Mesenteric fat pad (tissue), 1 donor: ENCODE measurements around the gene ITPR1. TPM values are rescaled to one million over a fixed set of nuclear protein-coding genes. Genes with fewer than 3 reads are reported as not detected.

Experiments used
- DNase-seq: peaks from one replicate; pipeline ENCODE4 v3.0.0-alpha.2; 2020; ENCODE audit warnings: low spot score
- total RNA-seq: library from RNA; stranded (reverse); fragmentation: NEBNext Ultra II Directional; extraction: Animal tissue kit (Norgen Biotek cat#: 25700); gene quantifications from one replicate; pipeline ENCODE4 v1.2.1, GENCODE V29; 2021
- donor health status: DM: yes; HTN: yes; CAD: no.

Gene ITPR1
- total RNA-seq, 1 donor from 2014 or later = 38.9 TPM

DNA sequence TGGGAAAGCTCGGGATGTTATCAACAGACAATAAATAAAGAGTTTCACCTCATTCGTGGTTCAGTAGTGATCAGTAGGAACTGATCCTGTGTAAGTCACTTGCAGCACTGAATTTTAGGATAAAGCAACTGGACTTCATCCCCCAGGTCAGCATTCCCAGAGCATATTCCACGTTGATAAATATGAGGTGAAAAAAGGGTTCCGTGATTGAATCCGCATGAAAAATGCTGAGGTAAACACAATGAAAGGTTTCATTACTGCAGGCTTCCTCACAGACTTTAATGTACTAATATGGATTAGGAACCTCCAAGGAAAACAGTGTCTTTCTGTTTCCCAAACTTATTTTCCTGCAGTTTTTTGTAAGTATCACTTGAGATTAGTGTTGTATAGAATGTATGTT is 308.7 kb downstream of the ITPR1 start:
- no peak for DNase-seq

DNA sequence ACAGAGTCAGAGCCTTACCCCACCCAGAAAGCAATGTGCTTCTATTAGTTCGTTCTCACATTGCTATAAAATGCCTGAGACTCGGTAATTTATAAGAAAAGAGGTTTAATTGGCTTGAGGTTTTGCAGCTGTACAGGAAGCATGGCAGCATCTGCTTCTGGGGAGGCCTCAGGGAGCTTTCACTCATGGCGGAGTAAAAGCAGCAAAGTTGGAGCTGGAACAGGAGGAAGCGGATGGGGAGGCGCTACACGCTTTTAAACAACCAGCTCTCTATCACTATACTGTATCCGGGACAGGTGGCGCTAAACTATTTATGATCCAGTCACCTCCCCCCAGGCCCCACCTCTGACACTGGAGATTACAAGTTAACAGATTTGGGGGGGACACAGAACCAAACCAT is 309.8 kb downstream of the ITPR1 start:
- no peak for DNase-seq

DNA sequence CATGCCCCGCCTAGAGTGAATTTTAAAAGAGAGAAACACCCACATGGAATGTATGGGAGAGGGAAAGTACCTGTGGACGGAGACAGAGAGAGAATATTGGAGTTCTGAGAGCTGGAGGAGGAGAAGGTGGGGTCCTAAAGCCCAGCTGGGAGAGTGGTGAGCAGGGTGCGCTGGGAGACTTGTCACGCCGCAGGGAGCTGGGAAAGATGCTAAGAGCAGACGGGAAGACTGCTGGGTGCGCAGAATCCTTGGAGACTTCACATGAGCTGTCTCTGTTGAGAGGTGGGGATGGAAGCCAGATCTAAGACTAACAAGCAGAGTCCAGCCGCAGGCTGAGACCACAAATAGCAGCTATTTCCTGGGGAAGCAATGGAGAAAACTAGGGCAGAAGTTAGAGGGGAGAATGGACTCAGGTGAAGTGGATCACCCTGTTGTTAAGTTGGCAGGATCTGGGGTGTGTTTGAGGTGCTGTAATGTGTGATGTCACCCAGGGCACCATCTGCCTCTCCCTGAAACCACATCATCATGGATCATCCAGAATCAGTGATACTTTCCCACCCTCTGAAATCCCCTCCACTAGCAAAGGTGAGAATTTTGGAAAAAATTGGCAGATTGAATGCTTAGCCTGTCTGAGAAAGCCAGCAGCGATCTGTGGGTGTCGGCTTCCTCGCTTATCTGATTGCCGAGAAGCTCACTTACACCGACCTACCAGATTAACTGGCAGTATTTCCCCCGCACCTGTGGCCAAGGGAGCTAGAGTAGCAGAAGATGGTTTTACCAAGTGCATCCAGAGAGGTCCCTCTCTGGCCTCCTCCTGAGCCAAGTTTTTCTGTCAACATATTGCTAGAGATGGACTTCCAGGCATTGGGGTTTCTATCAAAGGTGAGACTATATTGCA is 311.3 kb downstream of the ITPR1 start:
- DNase-seq = no peak

DNA sequence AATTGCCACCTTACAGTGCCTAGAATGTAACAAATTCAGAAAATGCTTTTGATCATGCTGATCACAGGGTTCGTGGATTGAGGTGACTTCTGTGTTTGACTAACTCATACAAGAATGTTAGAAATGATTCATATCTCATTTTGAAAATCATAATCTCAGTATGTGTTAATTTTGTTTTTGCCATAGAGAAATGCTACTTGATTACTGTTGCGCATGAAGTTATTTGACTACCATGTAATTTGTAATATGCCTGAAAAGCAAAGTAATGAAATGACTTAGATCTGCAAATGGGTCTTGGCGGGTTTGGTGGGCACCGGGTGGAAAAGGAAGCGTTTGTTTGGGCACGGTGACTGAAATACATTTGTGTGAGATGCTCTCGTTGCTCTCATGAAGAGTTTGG is 312.5 kb downstream of the ITPR1 start:
- DNase-seq = no peak

DNA sequence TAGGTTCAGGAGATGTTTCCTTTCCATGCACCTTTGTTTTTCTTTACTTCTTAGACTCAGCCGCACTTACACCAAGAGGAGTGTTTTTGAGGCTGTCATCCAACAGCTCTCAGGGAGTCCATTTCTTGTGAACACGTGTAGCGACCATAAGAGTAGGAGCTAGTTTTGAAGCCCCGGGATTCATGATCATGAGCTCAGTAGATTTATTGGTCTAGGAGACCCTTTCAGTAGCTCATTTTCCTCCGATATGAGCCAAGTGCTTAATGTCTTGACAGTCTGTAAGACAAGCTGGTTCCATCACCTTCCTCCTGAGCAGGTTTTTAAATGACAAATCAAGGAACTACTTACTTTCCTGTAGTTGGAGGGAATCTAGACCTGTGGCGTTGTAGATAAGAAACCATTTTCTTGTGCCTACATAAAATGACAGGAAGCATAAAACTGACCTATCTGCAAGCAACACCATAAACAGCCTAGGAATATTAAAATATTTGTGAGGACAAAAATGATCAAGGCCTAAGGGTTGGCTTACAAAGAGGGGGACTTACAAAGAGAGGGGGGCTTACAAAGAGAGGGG is 313.5 kb downstream of the ITPR1 start:
- no peak for DNase-seq

DNA sequence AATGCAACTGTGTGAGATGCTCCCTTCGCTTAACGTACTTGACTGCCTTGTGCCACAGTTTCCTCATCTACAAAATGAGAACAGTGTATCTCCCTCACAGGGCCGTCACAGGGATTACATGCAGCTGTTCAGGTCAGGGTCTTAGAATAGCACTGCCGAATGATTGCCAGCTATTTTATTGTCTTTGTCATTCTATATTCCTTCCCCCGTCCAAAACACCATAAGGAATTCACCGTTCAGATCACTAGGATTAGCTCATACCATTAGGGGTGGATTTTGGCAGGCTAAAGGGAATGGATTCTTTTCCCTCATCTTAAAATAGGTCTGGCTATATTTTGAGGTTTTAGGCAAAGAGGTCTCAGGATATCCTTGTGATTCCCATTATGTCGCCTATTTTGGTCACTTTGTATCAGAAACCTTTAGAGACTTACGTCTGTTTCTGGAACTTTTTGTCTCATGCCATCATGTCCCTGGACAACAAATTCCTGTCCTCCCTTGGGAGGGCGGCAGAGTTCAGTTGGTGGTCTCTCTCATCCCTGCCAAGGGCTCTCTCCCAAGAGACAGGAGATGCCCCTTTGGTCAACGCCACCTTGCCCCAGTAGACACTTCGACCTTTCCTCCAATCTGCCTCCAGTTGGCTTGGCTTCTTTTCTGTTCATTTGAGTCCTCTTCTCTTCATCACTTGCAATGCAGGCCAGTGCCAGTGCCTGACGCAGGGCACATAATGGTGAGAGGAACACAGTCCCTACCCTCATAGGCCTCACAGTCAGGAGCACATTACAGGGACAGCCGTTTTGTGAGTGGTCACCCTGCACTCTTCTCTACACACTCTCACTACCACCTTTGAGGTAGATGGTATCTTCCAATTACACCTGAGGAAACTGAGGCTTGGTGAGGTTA is 314.5 kb downstream of the ITPR1 start:
- no peak for DNase-seq

DNA sequence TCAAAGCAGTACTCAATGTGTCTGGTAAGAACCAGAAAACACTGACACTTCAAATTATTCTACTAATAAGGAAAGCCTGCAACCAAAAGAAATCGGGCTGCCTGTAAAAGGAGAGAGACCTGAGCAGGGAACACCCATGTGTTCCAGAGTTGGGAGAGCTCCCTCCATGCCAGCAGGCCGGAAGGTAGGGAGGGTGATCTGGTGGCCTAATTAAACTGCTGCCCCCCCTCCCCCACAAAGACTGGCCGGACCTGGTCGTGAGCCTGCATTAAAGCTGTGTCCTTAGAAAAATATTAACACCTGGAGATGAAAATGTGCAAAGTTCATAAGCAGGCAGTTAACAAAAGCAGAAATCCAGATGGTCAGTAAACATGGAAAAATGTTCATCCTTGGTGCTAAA is 315.5 kb downstream of the ITPR1 start:
- no peak for DNase-seq

DNA sequence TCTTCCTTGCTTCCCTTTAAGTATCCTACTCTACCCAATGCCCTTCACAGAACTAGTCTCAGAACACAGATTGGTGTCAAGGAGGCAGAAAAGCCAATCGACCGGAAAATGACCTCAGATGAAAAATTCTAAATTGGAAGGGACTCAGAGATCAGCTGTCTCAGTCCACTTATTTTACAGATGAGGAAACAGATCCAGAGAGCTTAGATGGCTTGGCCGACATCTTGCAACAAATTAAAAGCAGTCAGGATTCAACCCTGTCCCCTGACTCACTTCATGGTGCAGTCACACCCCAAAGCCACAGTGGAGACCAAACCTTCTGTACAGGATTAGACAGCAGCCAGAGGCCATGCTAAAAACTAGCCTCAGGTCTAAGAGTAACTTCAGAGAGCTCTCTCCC is 316.8 kb downstream of the ITPR1 start:
- no peak for DNase-seq

DNA sequence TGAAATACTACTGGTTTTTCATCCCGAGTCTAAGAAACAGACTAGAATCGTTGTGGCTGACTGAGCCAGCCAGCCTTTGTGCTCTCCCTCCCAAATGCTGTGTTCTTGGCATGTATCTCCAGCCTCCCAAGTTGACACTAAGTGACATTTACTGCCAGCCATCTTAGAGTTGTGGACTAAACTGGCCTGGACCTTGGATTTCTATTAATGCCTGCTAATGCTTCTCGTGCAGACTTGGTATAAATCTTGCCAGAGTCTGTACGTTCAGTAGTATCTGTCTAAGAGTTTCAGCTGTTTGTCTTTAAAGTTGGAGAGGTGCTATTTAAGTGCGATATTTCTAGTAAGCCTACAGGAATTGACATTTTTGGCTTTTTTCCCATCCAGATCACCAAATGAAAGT is 319.4 kb downstream of the ITPR1 start:
- DNase-seq = no peak

DNA sequence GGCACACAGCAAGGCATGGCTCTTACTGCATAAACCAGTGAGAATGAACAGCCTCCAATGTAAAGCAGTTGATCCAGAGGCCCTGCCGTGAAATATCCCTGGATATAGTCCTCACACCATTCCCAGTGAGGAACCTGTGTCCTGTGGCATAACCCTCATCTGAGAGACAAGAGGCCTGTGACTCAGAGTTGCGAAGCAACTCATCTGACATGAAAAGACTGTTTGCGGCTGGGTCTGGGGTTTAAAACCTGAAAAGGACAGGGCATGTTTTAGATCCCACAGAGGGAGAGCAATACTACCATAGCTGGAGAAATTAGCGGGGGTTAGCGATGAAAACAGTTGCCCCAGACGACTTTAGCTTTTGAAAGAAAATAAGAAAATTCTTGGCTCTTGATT is 320.8 kb downstream of the ITPR1 start:
- no peak for DNase-seq

DNA sequence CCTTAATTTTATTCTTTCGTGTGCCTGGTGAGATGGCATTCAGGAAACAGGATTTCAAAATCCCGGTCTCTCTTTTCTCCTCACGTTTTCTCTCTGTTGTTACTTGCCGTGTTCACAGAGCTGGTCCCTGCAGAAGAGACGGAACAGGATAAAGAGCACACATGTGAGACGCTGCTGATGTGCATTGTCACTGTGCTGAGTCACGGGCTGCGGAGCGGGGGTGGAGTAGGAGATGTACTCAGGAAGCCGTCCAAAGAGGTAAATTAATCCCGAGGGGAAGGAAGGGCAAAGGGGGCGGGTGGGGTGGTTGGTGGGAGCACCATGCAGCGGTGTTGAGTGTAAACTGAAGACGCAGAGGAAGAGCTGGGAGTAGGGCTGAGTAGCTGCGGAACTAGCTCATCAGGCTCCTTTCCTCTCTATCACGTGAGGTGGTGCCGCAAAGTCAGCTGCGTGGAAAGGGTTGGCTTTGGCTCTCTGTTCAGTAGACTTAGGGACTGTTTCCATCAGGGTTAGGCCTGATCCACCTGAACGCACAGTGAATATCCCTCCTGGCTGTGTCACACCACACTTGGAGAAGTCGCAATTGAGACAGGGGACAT is 321.3 kb downstream of the ITPR1 start:
- DNase-seq = no peak

DNA sequence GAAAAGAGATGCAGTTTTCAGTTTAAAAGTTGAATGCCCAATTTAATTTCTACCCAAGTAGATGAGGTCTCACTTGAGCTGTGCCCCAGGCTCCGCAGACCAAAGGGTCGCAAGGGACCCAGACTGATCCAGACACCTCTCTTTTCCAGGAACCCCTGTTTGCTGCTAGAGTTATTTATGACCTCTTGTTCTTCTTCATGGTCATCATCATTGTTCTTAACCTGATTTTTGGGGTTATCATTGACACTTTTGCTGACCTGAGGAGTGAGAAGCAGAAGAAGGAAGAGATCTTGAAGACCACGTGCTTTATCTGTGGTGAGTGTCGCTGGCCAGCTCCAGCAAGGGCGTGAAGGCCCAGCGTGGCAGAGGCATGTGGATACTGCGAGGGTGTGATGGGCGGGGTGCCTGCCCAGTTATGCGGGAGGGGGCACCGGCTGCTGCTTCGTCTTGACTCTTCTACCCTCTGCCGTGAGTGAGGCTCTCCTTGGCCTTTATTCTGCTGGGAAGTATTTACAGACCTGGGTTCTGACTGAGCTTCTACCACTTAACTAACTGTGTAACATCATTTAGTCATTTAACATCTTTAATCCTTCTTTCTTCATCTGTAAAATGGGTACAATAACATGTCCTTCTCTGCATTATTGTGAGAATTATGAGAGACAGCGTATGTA is 321.9 kb downstream of the ITPR1 start:
- no peak for DNase-seq

DNA sequence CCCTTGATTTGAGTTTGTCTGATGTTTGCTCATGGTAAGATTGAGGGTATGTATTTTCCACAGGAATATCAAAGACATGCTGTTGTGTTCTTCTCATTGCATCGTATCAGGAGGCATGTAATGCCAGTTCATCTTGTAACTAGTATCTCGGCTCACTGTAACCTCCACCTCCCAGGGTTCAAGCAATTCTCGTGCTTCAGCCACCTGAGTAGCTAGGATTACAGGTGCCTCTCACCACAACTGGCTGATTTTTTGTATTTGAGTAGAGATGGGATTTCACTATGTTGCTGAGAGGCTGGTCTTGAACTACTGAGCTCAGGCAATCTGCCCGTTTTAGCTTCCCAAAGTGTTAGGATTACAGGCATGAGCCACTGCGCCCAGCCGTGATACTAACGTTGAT is 323.2 kb downstream of the ITPR1 start:
- DNase-seq = no peak

DNA sequence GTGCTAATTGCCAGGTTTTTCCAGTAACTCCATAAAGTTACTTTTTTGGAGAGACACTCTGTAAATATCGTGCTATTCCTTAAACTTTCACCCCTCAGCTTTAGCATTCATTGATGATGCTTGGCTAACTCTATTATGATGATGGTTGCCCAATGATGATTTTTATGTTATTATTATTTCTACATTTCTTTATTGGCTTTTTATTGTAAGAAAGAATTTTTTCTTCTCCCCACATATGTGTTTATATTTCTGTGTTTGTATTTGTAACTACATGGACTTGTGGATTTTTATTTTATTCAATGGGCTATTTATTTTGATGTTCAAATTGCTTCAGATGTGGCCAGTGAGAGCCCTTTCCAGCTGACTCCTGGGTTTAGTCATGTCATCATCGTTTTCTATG is 323.6 kb downstream of the ITPR1 start:
- DNase-seq = no peak

DNA sequence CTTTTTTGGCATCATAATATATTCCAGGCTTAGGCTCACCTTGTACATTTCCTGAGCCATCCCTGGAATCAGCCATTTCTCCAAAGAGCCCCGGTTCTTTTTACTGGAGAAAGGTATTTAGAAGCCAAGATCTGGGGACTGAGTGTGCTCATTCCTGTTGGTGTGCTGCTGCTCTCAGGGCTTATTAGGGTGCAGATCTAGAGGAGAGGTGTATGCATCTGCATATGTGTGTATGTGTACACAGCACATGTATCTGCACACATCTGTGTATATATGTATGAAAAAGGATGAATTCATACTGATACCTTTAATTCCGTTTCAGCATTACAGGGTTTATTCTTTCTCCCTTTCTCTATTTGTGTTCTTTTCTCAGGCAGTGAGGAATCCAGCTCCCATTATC is 324.0 kb downstream of the ITPR1 start:
- DNase-seq = no peak

DNA sequence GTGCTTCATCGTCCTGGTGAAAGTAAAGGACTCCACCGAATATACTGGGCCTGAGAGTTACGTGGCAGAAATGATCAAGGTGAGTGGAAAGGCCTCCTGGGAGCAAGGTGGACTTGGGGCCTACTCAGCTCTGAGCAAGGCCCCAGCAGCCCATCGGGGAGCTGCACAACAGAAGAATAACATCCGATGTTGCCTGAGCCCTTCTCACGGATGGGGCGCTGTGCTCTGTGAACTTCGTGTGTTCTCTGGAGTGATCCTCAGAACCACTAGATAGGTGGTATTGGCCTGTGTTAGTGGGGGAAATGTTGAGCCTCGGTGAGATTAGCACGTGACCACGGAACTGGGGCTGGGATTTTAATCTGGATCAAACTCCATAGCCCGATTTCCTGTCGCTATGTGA is 325.0 kb downstream of the ITPR1 start:
- DNase-seq = no peak

DNA sequence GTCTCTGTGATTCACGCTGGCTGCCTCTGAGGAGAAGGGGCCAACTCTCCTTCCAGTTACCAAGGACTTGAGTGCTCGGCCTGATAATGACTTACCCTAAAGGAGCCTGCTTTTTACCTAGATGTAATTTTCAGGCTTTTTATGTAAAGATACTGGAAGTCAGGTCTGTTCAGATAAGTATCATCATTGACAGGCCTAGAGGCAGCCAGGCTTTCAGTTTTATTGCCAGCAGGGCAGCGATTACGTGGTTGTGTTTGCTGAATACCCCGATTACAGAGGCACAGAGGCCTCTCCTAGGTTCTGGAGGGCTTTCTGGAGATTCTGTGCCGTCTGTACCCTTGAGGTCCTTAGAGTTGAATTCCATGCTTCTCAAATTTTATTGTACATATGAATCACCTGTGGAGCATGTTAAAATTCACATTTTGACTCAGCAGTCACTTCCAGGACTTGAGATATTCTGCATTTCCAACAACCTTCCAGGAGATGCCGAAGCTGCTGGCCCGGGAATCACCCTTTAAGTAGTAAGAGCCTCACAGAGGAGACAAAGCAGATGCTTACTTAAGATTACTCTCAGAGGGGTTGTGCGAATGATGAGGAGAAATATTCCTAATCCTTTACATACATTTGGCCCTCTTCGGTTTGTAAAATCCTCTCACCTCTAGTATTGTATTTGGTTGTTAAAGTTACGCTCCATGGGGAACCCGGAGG is 326.0 kb downstream of the ITPR1 start:
- no peak for DNase-seq

DNA sequence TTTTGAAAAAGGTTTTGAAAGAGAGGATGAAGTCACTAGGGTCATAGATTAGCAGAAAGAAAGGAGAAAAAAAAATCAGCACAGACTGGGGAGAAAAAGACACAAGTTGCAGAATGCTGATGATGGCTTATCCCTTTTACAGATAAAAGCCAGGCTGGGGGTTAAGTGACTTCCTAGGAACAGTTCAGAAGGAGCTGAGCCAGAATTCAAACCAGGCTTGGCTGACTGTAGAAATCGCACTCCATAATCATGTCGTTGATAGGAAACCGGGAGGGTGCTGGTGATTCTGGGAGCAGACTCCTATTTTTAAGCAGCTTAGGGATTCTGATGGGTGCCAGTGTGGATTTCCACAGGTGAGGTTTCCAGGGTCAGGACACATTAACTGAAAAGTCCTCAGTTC is 326.6 kb downstream of the ITPR1 start:
- no peak for DNase-seq

DNA sequence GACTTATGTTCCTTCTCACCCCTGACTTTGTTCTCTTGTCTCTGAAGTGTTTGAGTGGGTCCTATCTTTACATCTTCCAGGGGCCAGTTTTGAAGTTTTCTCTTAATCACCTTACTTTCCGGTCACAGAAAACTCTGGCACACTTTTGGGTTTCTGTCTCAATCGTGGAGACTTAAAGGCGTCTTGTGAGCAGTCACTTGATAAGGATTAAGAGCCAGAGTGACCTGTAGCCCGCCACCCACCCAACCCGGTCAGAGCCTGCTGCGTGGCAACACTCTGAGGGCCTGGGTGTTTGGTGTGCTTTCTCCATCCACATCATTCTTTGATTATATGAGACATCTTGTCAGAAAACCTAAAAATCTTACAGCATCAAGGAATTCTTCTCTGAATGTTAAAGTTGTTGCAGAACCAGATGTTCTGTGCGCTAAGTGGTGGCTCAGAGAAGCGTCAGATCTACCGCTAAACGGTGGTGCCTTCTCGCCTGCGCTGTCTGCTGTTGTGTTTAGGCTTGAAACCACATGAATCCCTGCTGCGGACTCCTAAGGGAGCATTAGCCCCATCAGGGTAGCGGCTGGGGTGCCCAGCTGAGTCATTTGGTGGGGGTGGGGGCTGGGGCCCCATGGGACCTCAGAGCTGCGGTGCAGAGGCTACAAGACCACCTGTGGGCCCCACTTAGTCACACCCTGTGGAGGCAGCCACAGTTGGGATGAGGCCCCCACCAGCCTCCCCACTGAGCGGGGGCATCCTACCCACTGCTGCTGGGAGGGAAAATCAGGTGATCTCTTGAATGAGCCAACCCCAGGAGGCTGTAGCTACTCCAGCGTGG is 327.4 kb downstream of the ITPR1 start:
- no peak for DNase-seq

DNA sequence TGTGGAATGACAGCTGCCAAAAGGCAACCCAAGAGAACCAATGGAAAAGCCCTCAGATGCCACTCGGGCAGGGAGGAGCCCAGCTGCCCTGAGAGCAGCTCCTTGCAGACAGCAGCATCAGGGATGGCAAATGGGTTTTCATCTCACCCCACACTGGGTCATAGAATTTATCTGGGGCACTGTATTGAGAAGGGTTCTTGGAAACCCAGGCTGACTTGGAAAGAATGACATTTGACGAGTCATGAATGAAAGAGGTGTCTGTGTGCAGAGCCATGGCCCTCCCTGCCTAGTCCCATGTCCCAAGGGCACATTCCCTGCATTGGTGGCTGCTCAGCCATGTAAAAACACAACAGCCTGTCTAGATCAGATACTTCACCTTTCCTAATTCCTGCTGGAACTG is 328.2 kb downstream of the ITPR1 start:
- no peak for DNase-seq
